Endodermal cell (in vitro differentiated cells): ENCODE data around the gene LPA. TPM values are rescaled to one million over a fixed set of nuclear protein-coding genes. Genes with fewer than 3 reads are reported as not detected.
"Not testable (repeated sequence)": the region's sequence is repeated elsewhere in the genome, so short reads cannot be mapped to it uniquely, and the experiment has no call there.

Source experiments
- DNase-seq: peaks from one replicate; pipeline ENCODE4 v3.0.0-alpha.2; 2017
- H3K27ac ChIP-seq: 2 replicates; pipeline ENCODE4 v1.5.1; 2013; ENCODE audit warnings: mild to moderate bottlenecking, low read depth, low read length, moderate library complexity
- H3K27me3 ChIP-seq: 2 replicates; pipeline ENCODE4 v1.6.1; 2013; ENCODE audit warnings: mild to moderate bottlenecking, low read length, moderate library complexity; ENCODE audit not compliant: insufficient read depth, control insufficient read depth, poor library complexity, severe bottlenecking
- H3K36me3 ChIP-seq: 2 replicates; pipeline ENCODE4 v1.7.0; 2013; ENCODE audit warnings: mild to moderate bottlenecking, low read length, moderate library complexity; ENCODE audit not compliant: control insufficient read depth, insufficient read depth
- H3K4me1 ChIP-seq: one replicate; pipeline ENCODE4 v1.7.0; 2013; ENCODE audit warnings: low read length; ENCODE audit not compliant: control insufficient read depth, insufficient read depth
- H3K4me3 ChIP-seq: 2 replicates; pipeline ENCODE4 v1.5.1; 2013; ENCODE audit warnings: mild to moderate bottlenecking, low read length, moderate library complexity
- H3K9ac ChIP-seq: 2 replicates; pipeline ENCODE4 v1.6.1; 2013; ENCODE audit warnings: mild to moderate bottlenecking, low read length, moderate library complexity; ENCODE audit not compliant: poor library complexity, severe bottlenecking; ENCODE audit errors: extremely low read depth
- H3K9me3 ChIP-seq: 2 replicates; pipeline ENCODE4 v1.6.1; 2013; ENCODE audit warnings: mild to moderate bottlenecking, low read length, moderate library complexity; ENCODE audit not compliant: control insufficient read depth
- H3K27ac Mint-ChIP-seq: 2 replicates; pipeline ENCODE4 v1.8.0; 2020; ENCODE audit warnings: mixed read lengths
- H3K27me3 Mint-ChIP-seq: 2 replicates; pipeline ENCODE4 v1.8.0; 2021; ENCODE audit warnings: mild to moderate bottlenecking, mixed read lengths; ENCODE audit not compliant: insufficient read depth
- H3K36me3 Mint-ChIP-seq: 2 replicates; pipeline ENCODE4 v1.8.0; 2020; ENCODE audit warnings: low read depth, mixed read lengths
- H3K4me1 Mint-ChIP-seq: 2 replicates; pipeline ENCODE4 v1.8.0; 2020; ENCODE audit warnings: mixed read lengths
- H3K4me3 Mint-ChIP-seq: 2 replicates; pipeline ENCODE4 v1.8.0; 2020; ENCODE audit warnings: mild to moderate bottlenecking, moderate library complexity, mixed read lengths
- H3K9me3 Mint-ChIP-seq: 2 replicates; pipeline ENCODE4 v1.8.0; 2020; ENCODE audit warnings: mild to moderate bottlenecking, mixed read lengths
- CTCF ChIP-seq: fragments of 200-600 bp; sonication (generic); conservative IDR thresholded peaks from 2 replicates; pipeline ENCODE4 v1.5.0; 2021; ENCODE audit warnings: antibody characterized with exemption, mild to moderate bottlenecking
- WGBS, 2 experiments: methylation state at CpG; one replicate each; pipeline versions ENCODE4 v1.1.5 to v1.1.7; 2013; ENCODE audit warnings: missing lambda C conversion rate in 2 of 2, mixed read lengths in 1 of 2; ENCODE audit not compliant: insufficient coverage in 1 of 2, insufficient read length in 1 of 2; 5-methylcytosine and 5-hydroxymethylcytosine counted together
- long read RNA-seq, 4 experiments: library from polyadenylated mRNA in 2 of 4; library from RNA in 1 of 4; library from capped mRNA in 1 of 4; stranded (forward) in 3 of 4; unstranded in 1 of 4; transcript quantifications; one replicate each; pipeline ENCODE4 v2.0.0, GENCODE V29; 2020 to 2021; ENCODE audit warnings: inconsistent platforms in 1 of 4
- polyA plus RNA-seq, 2 experiments: library from polyadenylated mRNA; stranded (reverse); fragments of 50-300 nt; gene quantifications; one replicate each; pipeline ENCODE4 v1.2.3, GENCODE V29; 2013
- total RNA-seq, 2 donors: library from RNA; stranded (reverse); fragmentation: NEBNext Ultra II Directional in 1 of 2; extraction: Animal tissue kit (Norgen Biotek cat#: 25700) in 1 of 2; gene quantifications; 2 replicates in 1 of 2; 3 replicates in 1 of 2; pipeline ENCODE4 v1.2.1, GENCODE V29; 2021

Gene LPA
- total RNA-seq: 1 to 10 TPM in 1 of 2 donors, under 1 TPM in 1; 0.46 to 3.6 TPM
- 0.11 TPM for polyA plus RNA-seq (2013, experiment 1 of 2)
- not detected for polyA plus RNA-seq (2013, experiment 2 of 2)
- long read RNA-seq, experiment 1: 0 reads
- long read RNA-seq, experiment 2: 0 reads
- long read RNA-seq, experiment 3: 0 reads
- long read RNA-seq, experiment 4: 0 reads

- H3K27me3 Mint-ChIP-seq: peaks cover 19% of the 10 kb centered on the region
- not testable (repeated sequence) for H3K9ac ChIP-seq, H3K4me3 ChIP-seq, H3K4me1 Mint-ChIP-seq, H3K27ac Mint-ChIP-seq, H3K4me1 ChIP-seq, H3K36me3 Mint-ChIP-seq, DNase-seq, H3K27ac ChIP-seq, H3K9me3 Mint-ChIP-seq, H3K4me3 Mint-ChIP-seq, H3K36me3 ChIP-seq, H3K9me3 ChIP-seq
- WGBS, 2 experiments: 83% methylated on average over 1 of the region's 1 CpG; no CpG with 5 or more reads in 1 of the 2 experiments
- H3K27me3 ChIP-seq: peaks cover 17% of the 10 kb centered on the region
Measured at GRCh38 chr6:160664198-160664597, at the start of gene LPA. Gene LPA, minus strand, starts transcription at chr6:160664275. Its CDS starts 61 bp downstream, at chr6:160664214.

GRCh38 chr6:160708993-160709392 is 44.9 kb upstream of the LPA start:
- not testable (repeated sequence) for H3K27ac Mint-ChIP-seq, H3K36me3 ChIP-seq, H3K4me1 Mint-ChIP-seq, H3K9me3 Mint-ChIP-seq, H3K4me3 ChIP-seq, H3K9ac ChIP-seq, H3K9me3 ChIP-seq, H3K36me3 Mint-ChIP-seq, H3K27me3 Mint-ChIP-seq, DNase-seq, H3K27ac ChIP-seq, H3K4me1 ChIP-seq, H3K27me3 ChIP-seq, H3K4me3 Mint-ChIP-seq

GRCh38 chr6:160704688-160705087 is 40.6 kb upstream of the LPA start:
- H3K4me3 Mint-ChIP-seq, H3K36me3 Mint-ChIP-seq, DNase-seq, H3K4me3 ChIP-seq, H3K9me3 Mint-ChIP-seq, H3K4me1 ChIP-seq, H3K9me3 ChIP-seq, H3K27me3 ChIP-seq, H3K9ac ChIP-seq, H3K27ac ChIP-seq, H3K36me3 ChIP-seq, H3K27ac Mint-ChIP-seq, H3K27me3 Mint-ChIP-seq: not testable (repeated sequence)
- H3K4me1 Mint-ChIP-seq: peaks cover 15% of the 10 kb centered on the region
- WGBS, 2 experiments: 90 to 93% methylated on average over 5 to 7 of the region's 7 CpGs

- H3K27ac Mint-ChIP-seq, H3K9me3 Mint-ChIP-seq, DNase-seq, H3K4me1 ChIP-seq, H3K9me3 ChIP-seq, H3K9ac ChIP-seq, H3K36me3 ChIP-seq, H3K27ac ChIP-seq, H3K4me3 ChIP-seq, H3K36me3 Mint-ChIP-seq, H3K27me3 ChIP-seq, H3K27me3 Mint-ChIP-seq, H3K4me3 Mint-ChIP-seq: not testable (repeated sequence)
- 94% methylated on average over 1 to 6 of the region's 6 CpGs for WGBS, 2 experiments
- H3K4me1 Mint-ChIP-seq: peaks cover 16% of the 10 kb centered on the region
Measured at GRCh38 chr6:160701918-160702680, 38.0 kb upstream of the LPA start, which contains the start of gene PLG. Gene PLG, plus strand, starts transcription at chr6:160702244. Its CDS starts 61 bp downstream, at chr6:160702305.

GRCh38 chr6:160697826-160698225 is 33.8 kb upstream of the LPA start:
- no peak for DNase-seq
- no peak overlapping the region for H3K4me3 ChIP-seq
- WGBS, 2 experiments: 90 to 100% methylated on average over 2 to 6 of the region's 6 CpGs
- H3K36me3 ChIP-seq: no peaks in the 10 kb centered on the region
- no peaks in the 10 kb centered on the region for H3K9me3 ChIP-seq
- no peaks in the 10 kb centered on the region for H3K27me3 ChIP-seq
- no peak overlapping the region for H3K9ac ChIP-seq
- no peaks in the 10 kb centered on the region for H3K36me3 Mint-ChIP-seq
- H3K9me3 Mint-ChIP-seq: peaks cover 18% of the 10 kb centered on the region
- H3K4me1 Mint-ChIP-seq: peaks cover 16% of the 10 kb centered on the region
- TF ChIP-seq CTCF: no peak
- no peak overlapping the region for H3K27ac ChIP-seq
- H3K4me3 Mint-ChIP-seq: no peak overlapping the region
- no peak overlapping the region for H3K27ac Mint-ChIP-seq
- peaks cover 10% of the 10 kb centered on the region for H3K27me3 Mint-ChIP-seq
- no peaks in the 10 kb centered on the region for H3K4me1 ChIP-seq

GRCh38 chr6:160696884-160697283 is 32.8 kb upstream of the LPA start:
- H3K27ac Mint-ChIP-seq, H3K27me3 ChIP-seq, H3K27ac ChIP-seq, H3K9me3 ChIP-seq, H3K4me1 ChIP-seq, H3K4me3 Mint-ChIP-seq, H3K4me3 ChIP-seq, H3K9ac ChIP-seq, H3K27me3 Mint-ChIP-seq, DNase-seq, H3K36me3 Mint-ChIP-seq, H3K36me3 ChIP-seq: not testable (repeated sequence)
- Mint-ChIP-seq H3K9me3 (peaks cover 18% of the 10 kb centered on the region), H3K4me1 (peaks cover 11% of the 10 kb centered on the region)
- WGBS, 2 experiments: 92 to 93% methylated on average over 2 to 3 of the region's 3 CpGs
